Activated CD8-positive, alpha-beta memory T cell treated with anti-CD3 and anti-CD28 coated beads for 36 hours (primary cell): ENCODE results near the gene PAK1. TPM values are rescaled to one million over a fixed set of nuclear protein-coding genes. Genes with fewer than 3 reads are reported as not detected.
"Not testable (repeated sequence)": the region's sequence is repeated elsewhere in the genome, so short reads cannot be mapped to it uniquely, and the experiment has no call there.

Experiments
- CTCF ChIA-PET: fragments of 350-600 bp; sonication (Branson Sonifier 250); formaldehyde crosslinking; loops from one replicate; lab custom pipeline; 2021; ENCODE audit warnings: antibody characterized with exemption; lab: Charles Lee
- POLR2A ChIA-PET: fragments of 350-600 bp; sonication (Branson Sonifier 250); formaldehyde crosslinking; loops from one replicate; lab custom pipeline; 2021; ENCODE audit warnings: antibody characterized with exemption; lab: Charles Lee
- total RNA-seq, 2 experiments: library from RNA; stranded (reverse); gene quantifications; one replicate each; pipeline ENCODE4 v1.2.3, GENCODE V29; 2021

The PAK1 gene
- total RNA-seq, 2 experiments from 2014 or later, result 33.1 to 35.2 TPM

DNA sequence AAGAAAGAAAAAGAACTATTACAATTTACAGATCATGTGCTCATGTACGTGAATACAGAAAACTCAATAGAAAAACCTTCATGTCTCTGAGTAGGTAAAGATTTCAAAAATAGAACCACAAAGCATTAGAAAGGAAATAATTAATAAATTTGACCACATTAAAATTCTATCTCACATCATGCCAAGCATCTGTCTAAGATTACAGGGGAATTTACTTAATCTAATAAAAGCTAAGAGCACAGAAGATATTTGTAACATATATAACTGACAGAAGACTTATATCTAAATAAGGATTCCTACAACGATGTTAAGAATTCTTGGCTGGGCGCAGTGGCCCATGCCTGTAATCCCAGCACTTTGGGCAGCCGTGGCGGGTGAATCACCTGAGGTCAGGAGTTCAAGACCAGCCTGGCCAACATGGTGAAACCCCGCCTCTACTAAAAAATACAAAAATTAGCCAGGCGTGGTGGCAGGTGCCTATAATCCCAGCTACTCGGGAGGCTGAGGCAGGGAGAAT is 88.6 kb downstream of the PAK1 start:
- POLR2A ChIA-PET, CTCF ChIA-PET: not testable (repeated sequence)

DNA sequence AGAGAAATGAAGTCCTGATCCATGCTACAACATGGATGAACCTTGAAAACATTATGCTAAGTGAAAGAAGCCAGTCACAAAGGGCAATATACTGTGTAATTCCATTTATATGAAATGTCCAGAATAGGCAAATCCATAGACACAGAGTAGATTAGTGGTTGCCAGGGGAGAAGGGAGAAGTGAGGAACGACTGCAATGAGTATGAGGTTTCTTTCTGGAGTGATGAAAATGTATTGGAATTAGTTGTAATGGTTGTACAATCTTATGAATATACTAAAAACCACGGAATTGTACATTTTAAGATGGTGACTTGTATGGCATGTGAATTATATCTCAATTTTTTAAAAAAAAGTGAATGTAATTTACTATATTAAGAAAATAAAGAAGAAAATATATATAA is 89.3 kb downstream of the PAK1 start:
- CTCF ChIA-PET, result no interaction called here
- POLR2A ChIA-PET, result no interaction called here

DNA sequence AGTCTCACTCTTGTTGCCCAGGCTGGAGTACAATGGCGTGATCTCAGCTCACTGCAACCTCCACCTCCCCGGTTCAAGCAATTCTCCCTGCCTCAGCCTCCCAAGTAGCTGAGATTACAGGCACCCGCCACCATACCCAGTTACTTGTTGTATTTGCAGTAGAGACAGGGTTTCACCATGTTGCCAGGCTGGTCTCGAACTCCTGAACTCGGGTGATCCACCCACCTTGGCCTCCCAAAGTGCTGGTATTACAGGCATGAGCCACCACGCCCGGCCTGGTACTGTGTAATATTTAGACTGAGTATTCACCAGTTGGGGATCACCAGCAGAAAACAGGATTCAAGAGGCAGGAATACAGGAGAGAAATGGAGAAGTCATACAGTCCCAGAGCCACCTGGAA is 90.5 kb downstream of the PAK1 start:
- POLR2A ChIA-PET, CTCF ChIA-PET: not testable (repeated sequence)

DNA sequence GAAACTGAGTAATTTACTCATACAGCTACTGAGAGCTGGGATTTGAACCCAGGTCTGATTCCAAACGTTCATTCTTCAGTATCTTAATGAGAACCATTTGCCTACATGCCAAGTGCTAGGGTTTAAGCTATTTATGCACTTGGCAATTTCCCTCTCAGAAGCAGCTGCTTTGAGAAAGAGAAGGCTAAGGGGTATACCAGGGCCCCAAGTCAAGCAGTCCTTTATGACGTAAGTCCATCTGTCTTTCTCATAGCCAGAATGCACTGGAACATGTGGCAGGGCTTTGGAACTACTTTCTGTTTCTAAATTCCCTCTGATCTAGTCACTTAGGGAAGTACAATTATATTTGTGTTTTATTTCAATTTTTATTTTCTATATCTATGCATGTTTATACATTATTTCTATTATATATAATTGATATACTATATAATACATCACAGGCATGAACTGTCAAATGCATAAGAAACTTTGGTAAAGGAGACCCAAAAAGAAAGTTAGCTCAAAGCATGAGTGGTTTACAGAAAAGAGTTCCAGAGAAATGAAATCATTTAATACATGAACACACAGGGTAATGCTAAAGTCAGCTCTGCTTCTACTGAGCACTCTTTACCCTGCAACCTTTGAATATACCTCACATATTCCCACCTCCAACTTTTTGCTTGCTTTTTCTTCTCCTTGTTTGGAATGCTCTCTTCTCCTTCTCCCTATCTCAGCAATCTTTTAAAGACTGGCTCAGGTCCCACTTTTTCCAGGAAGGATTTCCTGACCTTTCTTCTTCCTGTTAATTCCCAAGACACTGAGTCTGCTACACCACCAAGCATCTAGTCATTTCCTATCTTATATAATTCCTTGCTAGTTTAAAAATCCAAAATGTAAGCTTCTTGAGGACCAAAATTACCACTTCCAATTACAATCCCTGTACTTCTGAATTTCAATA is 91.9 kb downstream of the PAK1 start:
- CTCF ChIA-PET, result no interaction called here
- POLR2A ChIA-PET, result no interaction called here

DNA sequence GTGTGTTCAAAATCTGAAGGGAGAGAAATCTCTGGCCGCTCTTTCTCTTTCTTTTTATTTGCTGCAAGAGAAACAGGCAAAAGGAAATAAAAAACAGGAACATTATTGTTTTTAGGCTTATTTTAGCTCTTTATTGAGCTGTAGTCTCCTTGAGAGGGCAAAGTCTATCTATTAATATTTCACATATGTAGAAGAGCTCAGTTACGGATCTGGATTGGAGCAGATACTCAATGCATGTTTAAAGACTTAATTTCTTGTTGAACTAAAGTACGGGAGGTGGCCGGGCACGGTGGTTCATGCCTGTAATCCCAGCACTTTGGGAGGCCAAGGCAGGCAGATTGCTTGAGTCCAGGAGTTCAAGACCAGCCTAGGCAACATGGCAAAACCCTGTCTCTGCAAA is 94.0 kb downstream of the PAK1 start:
- CTCF ChIA-PET, result interaction anchor here (0.5 kb wide), 1 partner anchor 1007 kb away, joined by 3 read pairs; no protein-coding TSS in a partner anchor

DNA sequence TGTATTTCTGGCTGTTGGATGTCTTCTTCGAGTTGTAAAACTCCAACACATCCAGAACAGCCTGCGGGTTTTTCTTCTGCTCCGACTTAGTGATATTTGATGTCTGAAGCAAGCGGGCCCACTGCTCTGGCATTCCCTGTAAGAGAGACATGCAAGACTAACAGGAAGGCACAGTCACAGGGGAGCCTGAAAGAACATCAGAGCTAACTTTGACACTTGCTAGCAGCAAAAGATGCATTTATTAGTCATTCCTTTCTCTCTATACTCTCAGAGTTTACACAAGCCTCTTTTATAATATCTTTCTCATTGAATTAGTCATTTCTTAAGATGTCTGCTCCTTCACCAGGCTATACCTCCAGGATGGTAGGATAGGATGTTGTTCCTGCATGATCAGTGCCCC is 94.6 kb downstream of the PAK1 start:
- ChIA-PET CTCF (interaction anchor here (0.5 kb wide), 1 partner anchor 1006 kb away, joined by 3 read pairs; no protein-coding TSS in a partner anchor), POLR2A (no interaction called here)

More for the DNA sequence above, 94.0 kb downstream of the PAK1 start:
- POLR2A ChIA-PET, result no interaction called here

DNA sequence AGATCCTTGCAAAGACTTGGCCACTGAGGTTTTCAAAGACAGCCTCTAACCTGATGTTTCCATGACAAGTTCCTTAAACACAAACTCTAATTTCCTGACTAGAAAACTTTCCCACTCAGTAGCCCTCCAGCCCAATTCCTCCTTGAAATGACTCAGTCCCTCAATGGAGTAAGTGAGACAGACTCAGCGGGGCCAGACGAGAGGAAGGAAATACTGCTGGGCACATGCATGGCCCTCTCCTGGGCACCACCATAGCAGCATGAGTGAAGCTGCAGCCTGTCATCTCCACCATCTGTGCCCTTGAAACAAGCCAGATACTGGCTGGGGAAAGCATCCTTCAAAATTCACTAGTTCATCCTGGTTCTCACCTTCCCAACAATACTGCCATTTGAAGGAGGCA is 96.2 kb downstream of the PAK1 start:
- ChIA-PET CTCF (no interaction called here), POLR2A (no interaction called here)

DNA sequence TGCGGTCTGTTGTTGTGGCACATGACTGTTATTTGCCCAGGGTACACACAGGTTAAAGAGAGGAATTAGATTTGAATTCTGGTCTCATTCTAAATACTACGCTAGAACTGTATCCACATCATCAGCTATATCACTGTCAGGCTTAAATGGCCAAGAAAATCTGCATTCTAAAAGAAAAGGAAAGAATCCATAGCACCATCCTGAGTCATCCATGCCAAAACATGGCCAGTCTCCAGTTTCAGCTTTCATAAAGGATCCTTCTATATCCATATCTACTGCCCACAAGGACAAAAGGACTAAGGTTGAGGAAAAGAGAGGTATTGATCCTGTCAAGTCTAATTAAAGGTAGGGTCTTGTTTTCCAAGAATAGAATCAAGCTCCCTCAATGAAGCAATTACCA is 98.8 kb downstream of the PAK1 start:
- POLR2A ChIA-PET, result no interaction called here
- CTCF ChIA-PET, result no interaction called here

DNA sequence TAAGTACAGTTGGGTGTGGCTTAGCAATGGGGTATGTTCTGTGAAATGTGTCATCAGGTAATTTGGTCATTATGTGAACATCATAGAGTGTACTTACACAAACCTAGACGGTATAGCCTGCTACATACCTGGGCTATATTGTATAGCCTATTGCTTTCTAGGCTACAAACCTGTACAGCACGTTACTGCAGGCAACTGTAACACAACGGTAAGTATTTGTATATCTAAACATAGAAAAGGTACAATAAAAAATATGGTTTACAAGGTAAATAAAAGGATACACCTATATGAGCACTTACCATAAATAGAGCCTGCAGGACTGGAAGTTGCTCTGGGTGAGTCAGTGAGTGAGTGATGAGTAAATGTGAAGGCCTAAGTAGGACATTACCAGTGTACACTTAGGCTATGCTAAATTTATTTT is 99.3 kb downstream of the PAK1 start:
- POLR2A ChIA-PET, result no interaction called here
- CTCF ChIA-PET, result no interaction called here

DNA sequence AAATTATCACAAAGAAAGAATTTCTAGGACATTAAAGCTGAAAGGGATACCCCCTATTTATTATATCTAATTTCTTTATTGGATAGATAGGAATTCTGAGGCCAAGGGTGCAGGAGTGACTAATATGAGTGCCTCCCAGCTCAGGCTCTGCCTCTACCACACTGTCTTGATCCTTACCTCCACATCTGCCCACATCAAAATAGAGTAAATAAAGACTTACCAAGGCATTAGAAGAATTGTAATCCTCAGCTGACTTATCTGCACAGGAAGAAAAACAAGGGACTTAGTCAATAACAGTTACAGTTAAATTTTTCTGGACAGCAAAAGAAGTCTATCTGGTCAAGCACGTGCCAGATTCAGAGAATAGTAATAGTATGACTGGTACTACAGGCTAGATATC is 99.8 kb downstream of the PAK1 start:
- ChIA-PET CTCF (no interaction called here), POLR2A (no interaction called here)

DNA sequence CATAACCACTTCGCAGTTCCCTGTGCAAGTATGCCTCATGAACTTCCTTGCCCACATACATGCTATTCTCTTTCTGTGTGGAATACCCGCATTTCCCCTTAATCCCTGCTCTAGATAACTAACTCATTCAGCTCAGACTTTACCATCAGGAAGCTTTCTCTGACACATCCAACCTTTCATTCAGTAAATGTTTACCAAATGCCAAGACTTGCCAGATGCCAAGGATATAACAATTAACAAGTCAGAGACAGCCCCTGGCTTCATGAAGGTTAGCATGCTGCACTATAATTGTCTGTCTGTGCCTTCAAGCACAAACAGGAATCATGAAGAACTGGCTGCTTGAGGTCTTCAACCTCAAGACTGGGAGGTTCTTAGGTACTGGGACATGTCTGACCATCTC is 101.2 kb downstream of the PAK1 start:
- POLR2A ChIA-PET, result interaction anchor here (0.7 kb wide), 1 partner anchor 485 kb away, joined by 3 read pairs; no protein-coding TSS in a partner anchor
- CTCF ChIA-PET, result no interaction called here

DNA sequence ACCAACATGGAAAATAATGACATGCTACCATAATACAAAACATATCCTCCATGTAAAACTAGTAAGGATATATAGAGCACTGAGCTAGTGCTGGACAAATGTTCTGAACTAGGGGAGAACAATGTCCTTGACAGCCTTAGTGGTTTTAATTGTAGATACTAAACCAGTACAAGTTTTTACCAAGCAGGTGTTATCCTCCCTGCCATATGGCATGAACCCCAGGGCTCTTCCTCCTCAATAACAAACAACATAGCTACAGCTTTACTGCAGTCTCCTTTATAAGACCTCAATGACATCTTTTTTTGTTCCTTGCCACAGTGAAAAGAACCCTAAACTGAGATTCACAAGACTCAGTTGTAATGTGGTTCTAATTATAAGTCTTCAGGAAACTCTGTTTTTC is 102.2 kb downstream of the PAK1 start:
- CTCF ChIA-PET, result no interaction called here

DNA sequence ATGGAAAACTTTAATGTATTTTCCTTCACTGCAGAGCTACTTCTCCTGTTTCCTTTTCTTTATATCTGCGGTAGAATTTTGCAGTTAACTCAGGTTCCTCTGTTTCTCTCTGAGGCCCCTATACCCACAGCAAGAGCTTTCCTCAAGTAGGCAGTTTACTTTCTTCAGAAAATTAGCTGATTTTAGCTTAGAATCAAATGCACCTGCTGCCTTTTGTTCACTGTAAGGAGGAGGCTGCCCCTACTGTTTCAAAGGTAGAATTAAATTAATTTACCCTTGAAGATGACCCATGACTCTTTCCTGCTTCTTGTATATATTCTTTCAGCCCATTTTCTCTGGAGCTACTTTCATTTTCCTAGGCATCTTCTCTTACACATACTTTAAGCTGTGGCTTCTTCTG is 103.7 kb downstream of the PAK1 start:
- POLR2A ChIA-PET, result no interaction called here
- CTCF ChIA-PET, result no interaction called here

More for the DNA sequence above, 102.2 kb downstream of the PAK1 start:
- POLR2A ChIA-PET, result no interaction called here

DNA sequence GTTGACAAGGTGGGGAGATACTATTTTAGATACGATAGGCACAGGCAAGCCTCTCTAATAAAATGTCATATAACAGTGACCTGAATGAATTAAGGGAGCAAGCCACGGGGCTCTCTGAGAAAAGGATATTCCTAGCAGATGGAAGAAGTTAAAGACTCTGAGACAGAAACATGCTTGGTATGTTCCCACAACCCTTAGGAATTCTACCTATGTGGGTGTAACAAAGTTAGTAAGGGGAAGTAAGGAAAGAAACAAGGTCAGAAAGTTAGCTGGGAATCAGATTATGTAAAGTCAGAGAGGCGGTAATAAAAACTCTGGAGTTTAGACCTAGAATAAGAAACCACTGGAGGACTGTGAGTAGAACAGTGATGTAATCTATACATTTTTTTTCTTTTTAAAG is 112.7 kb downstream of the PAK1 start:
- ChIA-PET CTCF (interaction anchor here (0.5 kb wide), 1 partner anchor 494 kb away, joined by 4 read pairs; no protein-coding TSS in a partner anchor), POLR2A (no interaction called here)

DNA sequence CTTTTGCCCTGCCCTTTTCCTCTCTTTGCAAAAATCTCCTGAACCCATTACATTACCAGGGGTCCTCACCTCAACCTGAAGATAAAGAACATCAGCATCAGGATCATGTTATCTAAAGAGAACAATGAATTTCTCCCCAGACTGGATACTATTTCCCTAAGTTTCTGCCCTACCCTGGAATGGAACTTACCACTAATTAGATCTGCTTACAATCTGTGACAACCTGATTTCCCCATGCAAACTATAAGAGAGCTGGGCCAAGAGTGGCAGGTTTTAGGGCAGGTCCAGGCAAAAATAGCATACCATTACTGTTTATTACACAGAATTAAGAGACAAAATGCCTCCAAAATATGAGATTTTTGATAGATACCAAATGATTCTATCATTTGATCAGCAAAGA is 114.4 kb downstream of the PAK1 start:
- POLR2A ChIA-PET, result no interaction called here
- CTCF ChIA-PET, result no interaction called here

DNA sequence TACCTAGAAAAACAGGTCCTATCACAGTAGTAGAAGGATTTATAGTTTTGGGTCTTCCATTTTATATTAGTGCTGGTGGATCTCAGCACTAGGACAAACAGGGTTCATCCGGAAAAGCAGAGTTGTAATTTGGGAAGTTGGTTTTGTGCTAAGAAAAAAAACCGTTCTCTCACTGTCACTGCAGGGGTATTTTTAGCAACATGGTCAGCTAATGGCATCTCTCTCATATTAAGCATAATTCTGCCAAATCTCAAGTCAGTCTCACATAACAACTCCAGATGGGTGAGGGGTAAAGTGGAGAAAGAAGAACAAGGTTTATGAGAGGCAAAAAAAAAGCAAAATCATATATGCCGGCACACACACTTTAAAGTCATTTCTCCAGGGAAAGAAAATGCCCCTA is 120.8 kb downstream of the PAK1 start:
- ChIA-PET CTCF (no interaction called here), POLR2A (no interaction called here)

DNA sequence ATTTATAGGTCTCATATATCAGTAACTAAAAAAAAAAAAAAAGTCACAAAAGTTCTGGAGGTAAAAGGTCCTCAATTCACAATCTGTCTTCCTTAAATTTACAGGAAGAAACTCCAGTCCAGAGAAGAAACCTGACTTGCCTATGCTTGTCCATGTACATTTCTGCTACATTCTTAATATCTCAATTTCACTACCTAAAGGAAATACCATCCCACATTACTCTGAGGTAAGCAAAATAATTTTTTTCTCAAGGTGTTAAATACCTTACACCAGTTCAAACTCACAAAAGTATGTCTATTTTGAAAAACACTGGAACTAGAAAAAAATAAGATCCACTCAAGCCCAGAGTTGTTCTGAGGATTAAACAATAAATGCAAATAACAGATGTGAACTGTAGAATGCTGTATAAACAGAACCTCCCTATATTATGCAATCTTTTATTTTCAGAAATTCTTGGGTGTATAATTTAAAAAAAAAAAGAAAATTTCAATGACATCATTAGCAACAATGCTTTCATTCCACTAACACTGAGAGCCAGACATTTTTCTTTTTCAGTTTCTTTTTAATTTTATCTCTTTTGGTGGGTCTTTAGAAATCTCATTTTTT is 122.5 kb downstream of the PAK1 start:
- POLR2A ChIA-PET, result no interaction called here
- CTCF ChIA-PET, result no interaction called here

DNA sequence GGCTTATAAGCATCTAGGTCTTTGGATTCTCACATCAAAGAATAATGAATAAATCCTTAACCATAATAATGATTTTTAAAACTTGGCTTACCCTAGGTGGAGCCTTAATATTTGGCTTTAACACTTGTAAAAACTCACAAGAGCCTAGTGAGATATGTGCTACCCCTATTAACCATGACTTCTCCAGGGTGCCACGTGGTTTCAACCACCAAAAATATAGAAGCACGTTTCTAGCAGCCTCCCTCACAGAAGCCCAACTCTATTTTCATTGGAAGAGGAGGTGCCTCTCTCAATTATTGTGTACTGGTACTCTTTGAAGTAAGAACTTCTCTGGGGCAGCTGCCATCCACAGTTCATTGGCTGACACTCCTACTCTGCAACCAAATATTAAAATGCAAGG is 125.9 kb downstream of the PAK1 start:
- ChIA-PET POLR2A (no interaction called here), CTCF (no interaction called here)

DNA sequence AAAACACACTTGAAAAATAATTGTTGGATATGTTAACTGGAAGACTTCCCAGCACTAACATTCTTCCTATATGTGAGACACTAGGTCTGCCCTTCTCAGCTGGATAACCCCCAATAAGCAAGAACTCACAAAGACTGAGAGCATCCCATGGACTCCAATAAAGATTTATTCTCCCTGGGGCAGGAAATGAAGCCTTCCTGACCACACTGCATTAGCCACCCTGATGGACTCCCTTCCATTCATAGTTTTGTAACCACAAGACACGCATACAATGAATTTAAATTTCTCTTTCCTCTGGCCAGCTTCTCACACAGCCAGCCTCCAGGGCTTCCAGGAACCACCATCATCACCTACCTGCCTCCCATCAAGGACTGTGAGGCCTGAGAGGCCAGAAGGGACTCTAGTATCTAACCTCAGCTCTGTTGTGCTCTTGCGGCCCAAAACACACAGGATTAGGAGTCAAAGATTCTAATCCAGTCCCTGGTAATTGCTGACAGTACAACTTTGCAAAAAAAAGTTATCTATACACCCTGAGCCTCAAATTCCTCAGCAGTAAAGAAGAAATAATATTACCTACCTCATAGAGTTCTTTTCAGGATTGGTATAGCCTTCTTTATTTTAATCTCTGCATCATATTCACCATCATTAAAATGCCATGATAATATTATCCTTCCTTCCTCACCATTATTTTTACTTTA is 126.8 kb downstream of the PAK1 start:
- CTCF ChIA-PET, result no interaction called here
- POLR2A ChIA-PET, result no interaction called here

DNA sequence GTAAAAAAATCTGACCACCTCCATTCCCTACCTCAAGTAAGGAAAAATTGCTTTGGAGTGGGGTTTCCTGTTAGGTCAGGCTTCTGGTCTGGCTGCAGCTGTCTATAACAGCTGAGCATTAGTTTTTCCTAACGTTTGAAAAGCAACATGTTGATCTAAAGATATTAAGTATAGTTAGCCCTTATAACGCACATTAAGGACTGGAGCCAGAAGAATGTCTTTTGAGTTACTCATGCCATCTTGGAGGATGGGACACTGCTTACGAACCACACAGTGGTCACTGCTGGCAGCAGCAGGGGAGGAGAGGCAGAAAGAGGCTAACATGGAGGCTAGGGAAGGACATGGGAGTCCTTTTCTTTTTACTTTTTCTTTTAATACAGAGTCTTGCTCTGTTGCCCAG is 128.3 kb downstream of the PAK1 start:
- CTCF ChIA-PET, result no interaction called here
- POLR2A ChIA-PET, result no interaction called here
